DND-41 (cell line): ENCODE measurements around the gene CDCA8.

Experiments used
- ATAC-seq: fragments of 200-7000 bp; cut with Tn5 transposase; 3 replicates; pipeline ENCODE4 v1.9.1; 2021; ENCODE audit warnings: low read depth; ENCODE audit not compliant: insufficient read depth
- DNase-seq: peaks from one replicate; pipeline ENCODE4 v3.0.0-alpha.2; 2020
- H2AFZ ChIP-seq: 2 replicates; pipeline ENCODE4 v1.6.0; 2012; ENCODE audit warnings: low read depth, low read length
- H3K27ac ChIP-seq: 2 replicates; pipeline ENCODE4 v1.5.1; 2012; ENCODE audit warnings: low read length, inconsistent platforms
- H3K27me3 ChIP-seq: fragments of 200-600 bp; sonication (generic); 2 replicates; pipeline ENCODE4 v1.6.0; 2012; ENCODE audit warnings: low read length, mild to moderate bottlenecking, inconsistent platforms; ENCODE audit not compliant: insufficient read depth, poor library complexity
- H3K36me3 ChIP-seq: 2 replicates; pipeline ENCODE4 v1.5.1; 2012; ENCODE audit warnings: low read length, inconsistent platforms; ENCODE audit not compliant: insufficient read depth
- H3K4me1 ChIP-seq: 2 replicates; pipeline ENCODE4 v1.5.1; 2012; ENCODE audit warnings: mild to moderate bottlenecking, low read length; ENCODE audit not compliant: insufficient read depth
- H3K4me2 ChIP-seq: 2 replicates; pipeline ENCODE4 v1.6.0; 2012; ENCODE audit warnings: mild to moderate bottlenecking, moderate library complexity, low read length, inconsistent platforms; ENCODE audit not compliant: insufficient read depth
- H3K4me3 ChIP-seq, 2 experiments: fragments of 200-600 bp in 1 of 2; shearing (Covaris generic) in 1 of 2; 2 replicates each; pipeline ENCODE4 v1.5.1; 2012 to 2016; ENCODE audit warnings: inconsistent platforms in 2 of 2, low read length in 2 of 2, mild to moderate bottlenecking in 2 of 2, low read depth in 1 of 2, moderate library complexity in 1 of 2
- H3K79me2 ChIP-seq: 2 replicates; pipeline ENCODE4 v1.6.0; 2012; ENCODE audit warnings: low read length, inconsistent platforms; ENCODE audit not compliant: insufficient read depth
- H3K9ac ChIP-seq: 2 replicates; pipeline ENCODE4 v1.6.0; 2012; ENCODE audit warnings: low read depth, mild to moderate bottlenecking, inconsistent platforms, low read length, moderate library complexity
- H3K9me3 ChIP-seq: 2 replicates; pipeline ENCODE4 v1.5.1; 2012; ENCODE audit warnings: low read length, moderate library complexity, mild to moderate bottlenecking, inconsistent platforms; ENCODE audit not compliant: insufficient read depth, severe bottlenecking
- H4K20me1 ChIP-seq: 2 replicates; pipeline ENCODE4 v1.6.0; 2012; ENCODE audit warnings: low read length; ENCODE audit not compliant: insufficient read depth
- EZH2 ChIP-seq: IDR thresholded peaks from 3 replicates; pipeline ENCODE4 v1.6.1; 2012; ENCODE audit warnings: borderline replicate concordance, low read depth, mild to moderate bottlenecking, moderate library complexity, low read length, inconsistent platforms; ENCODE audit not compliant: severe bottlenecking
- TF ChIP-seq, protein P1 (sequence below): IDR thresholded peaks from 2 replicates; pipeline ENCODE4 v1.5.1; 2012; ENCODE audit warnings: borderline replicate concordance, low read length, moderate library complexity, mild to moderate bottlenecking; ENCODE audit not compliant: poor library complexity, severe bottlenecking; ENCODE audit errors: extremely low read depth

CDCA8 gene

DNA sequence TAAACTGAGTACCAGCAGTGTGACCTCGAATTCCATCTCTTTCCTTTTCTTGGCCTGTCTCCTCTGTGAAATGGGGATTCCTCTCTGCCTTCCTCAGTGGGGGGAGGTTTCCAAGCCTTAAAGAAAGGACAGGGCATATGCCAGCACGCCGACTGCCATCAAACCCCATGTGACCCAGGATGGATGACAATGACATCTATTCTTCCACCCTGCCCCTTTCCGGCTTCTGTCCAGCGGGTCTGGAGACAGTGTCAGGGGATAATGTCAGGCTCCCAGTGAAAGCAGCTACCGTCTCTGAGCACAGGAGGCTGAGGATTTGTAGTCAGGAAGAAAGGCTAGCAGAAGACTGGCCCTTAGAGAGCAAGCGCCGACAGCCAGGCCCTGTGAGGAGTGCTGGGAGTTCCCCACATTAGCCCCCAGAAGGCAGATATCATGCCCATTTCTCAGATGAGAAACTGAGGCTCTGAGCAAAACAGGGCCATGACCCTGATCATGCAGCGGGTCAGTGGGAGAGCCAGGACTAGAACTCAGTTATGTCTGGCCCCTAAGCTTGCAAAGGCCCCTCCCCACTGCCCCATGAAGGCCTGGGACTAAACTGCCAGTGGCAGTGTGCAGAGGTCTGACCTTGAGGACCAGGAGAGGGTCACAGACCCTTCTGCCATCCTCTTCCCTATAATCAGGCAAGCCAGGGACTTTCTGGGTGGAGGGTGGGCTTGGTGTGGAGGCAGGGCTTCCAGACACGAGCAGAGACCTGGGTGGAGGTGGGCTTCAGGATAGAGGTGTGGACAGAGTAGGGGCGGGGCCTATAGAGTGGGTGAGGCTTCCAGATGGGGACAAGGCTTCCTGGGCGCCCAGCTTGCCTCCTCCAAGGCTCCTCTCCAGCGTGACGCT is 30.1 kb downstream of the CDCA8 start:
- Histone ChIP-seq H3K27me3 (peaks cover 6% of the 10 kb centered on the region), H3K4me2 (no peak overlapping the region), H3K4me1 (no peaks in the 10 kb centered on the region), H3K9ac (no peak overlapping the region), H3K36me3 (no peaks in the 10 kb centered on the region), H4K20me1 (0 out of 2 replicates have a peak, but pooled peaks cover 3% of the 10 kb centered on the region), H3K27ac (no peak overlapping the region), H3K9me3 (no peaks in the 10 kb centered on the region), H2AFZ (no peak overlapping the region), H3K4me3 (no peak overlapping the region), H3K79me2 (no peaks in the 10 kb centered on the region)
- ATAC-seq (no peak), DNase-seq (no peak)
- TF ChIP-seq, protein P1, sequence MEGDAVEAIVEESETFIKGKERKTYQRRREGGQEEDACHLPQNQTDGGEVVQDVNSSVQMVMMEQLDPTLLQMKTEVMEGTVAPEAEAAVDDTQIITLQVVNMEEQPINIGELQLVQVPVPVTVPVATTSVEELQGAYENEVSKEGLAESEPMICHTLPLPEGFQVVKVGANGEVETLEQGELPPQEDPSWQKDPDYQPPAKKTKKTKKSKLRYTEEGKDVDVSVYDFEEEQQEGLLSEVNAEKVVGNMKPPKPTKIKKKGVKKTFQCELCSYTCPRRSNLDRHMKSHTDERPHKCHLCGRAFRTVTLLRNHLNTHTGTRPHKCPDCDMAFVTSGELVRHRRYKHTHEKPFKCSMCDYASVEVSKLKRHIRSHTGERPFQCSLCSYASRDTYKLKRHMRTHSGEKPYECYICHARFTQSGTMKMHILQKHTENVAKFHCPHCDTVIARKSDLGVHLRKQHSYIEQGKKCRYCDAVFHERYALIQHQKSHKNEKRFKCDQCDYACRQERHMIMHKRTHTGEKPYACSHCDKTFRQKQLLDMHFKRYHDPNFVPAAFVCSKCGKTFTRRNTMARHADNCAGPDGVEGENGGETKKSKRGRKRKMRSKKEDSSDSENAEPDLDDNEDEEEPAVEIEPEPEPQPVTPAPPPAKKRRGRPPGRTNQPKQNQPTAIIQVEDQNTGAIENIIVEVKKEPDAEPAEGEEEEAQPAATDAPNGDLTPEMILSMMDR = no peak
- TF ChIP-seq EZH2 = no peak

DNA sequence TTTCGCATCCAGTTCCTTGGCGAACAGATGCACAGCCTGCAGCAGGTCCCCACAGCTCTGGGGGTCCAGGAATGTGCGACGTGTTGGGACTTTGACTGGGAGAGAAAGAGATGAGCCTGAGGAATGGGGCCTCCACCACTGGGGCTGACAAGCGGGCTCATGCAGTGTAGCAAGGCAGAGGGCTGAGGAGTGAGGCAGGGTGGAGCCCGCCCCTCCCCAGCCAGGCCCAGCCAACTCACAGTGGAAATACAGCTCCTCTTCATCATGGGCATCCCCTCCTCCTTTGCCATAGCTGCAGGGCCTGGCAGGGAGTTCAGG is 30.7 kb downstream of the CDCA8 start:
- no peak for TF ChIP-seq EZH2
- TF ChIP-seq, protein P1 = no peak

DNA sequence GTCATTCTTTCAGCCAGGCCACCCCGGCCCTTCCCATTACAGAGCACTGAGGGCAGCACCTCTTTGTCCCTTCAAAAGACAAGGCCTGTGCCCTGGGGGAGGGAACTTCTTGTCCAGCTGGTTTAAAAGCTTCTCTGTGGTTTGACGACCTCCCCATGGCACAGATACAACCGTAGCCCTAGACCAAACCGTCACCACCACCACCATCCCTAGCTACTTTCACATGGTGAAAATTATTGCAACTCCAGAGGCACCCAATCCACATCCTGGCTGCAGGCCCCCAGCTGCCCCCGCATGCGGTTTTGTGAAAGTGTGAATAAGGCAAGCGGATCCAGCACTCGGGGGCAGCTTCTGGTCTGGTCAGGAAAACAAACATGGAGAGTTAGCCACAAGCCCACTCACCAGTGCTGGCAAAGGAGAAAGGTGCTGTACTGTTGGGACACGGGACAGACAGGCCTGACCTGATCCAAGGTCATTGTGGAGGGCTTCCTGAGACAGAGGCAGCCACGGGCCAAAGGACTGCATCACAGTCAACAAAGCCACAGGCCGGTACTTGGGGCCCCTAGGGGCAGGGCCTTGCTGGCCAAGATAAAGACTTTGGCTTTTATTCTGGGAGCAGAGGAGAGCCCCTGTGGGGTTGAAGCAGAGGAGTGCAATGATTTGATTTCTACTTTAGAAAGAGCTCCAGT is 31.2 kb downstream of the CDCA8 start:
- ATAC-seq (no peak), DNase-seq (no peak)
- H2AFZ ChIP-seq = no peak overlapping the region
- H3K36me3 ChIP-seq = no peaks in the 10 kb centered on the region
- H3K9me3 ChIP-seq = no peaks in the 10 kb centered on the region
- no peaks in the 10 kb centered on the region for H3K4me1 ChIP-seq
- H4K20me1 ChIP-seq = peaks cover 3% of the 10 kb centered on the region; the same call in 1 of the 2 replicates
- H3K27ac ChIP-seq = no peak overlapping the region
- H3K9ac ChIP-seq = no peak overlapping the region
- TF ChIP-seq, protein P1 = no peak
- no peak for TF ChIP-seq EZH2
- H3K4me3 ChIP-seq = no peak overlapping the region
- no peak overlapping the region for H3K4me2 ChIP-seq
- H3K79me2 ChIP-seq = no peaks in the 10 kb centered on the region
- peaks cover 9% of the 10 kb centered on the region for H3K27me3 ChIP-seq

More for the DNA sequence above, 30.7 kb downstream of the CDCA8 start:
- Histone ChIP-seq H2AFZ (no peak overlapping the region), H3K79me2 (no peaks in the 10 kb centered on the region), H3K4me1 (no peaks in the 10 kb centered on the region), H3K36me3 (no peaks in the 10 kb centered on the region), H3K27ac (no peak overlapping the region), H3K9ac (no peak overlapping the region), H3K4me3 (no peak overlapping the region), H3K9me3 (no peaks in the 10 kb centered on the region), H3K27me3 (peaks cover 9% of the 10 kb centered on the region), H3K4me2 (no peak overlapping the region), H4K20me1 (peaks cover 3% of the 10 kb centered on the region; the same call in 1 of the 2 replicates)
- no peak for ATAC-seq
- DNase-seq = no peak
